Activated CD8-positive, alpha-beta memory T cell treated with anti-CD3 and anti-CD28 coated beads for 4 hours (primary cell): Measurements from ENCODE around the gene CEACAM16.
"Not testable (repeated sequence)": the region's sequence is repeated elsewhere in the genome, so short reads cannot be mapped to it uniquely, and the experiment has no call there.

ENCODE experiments used
- DNase-seq, 2 donors: peaks; one replicate each; pipeline ENCODE4 v3.0.0-alpha.2; 2020; ENCODE audit warnings: low read depth in 2 of 2

Gene CEACAM16

GRCh38 chr19:44703336-44704078, 4.6 kb downstream of the CEACAM16 start:
- no peak for DNase-seq

- no peak for DNase-seq
Measured at GRCh38 chr19:44704982-44705381, 6.0 kb downstream of the CEACAM16 start.

GRCh38 chr19:44705502-44706010, 6.6 kb downstream of the CEACAM16 start:
- DNase-seq = no peak

GRCh38 chr19:44706506-44707236, 7.7 kb downstream of the CEACAM16 start:
- DNase-seq = no peak

DNA sequence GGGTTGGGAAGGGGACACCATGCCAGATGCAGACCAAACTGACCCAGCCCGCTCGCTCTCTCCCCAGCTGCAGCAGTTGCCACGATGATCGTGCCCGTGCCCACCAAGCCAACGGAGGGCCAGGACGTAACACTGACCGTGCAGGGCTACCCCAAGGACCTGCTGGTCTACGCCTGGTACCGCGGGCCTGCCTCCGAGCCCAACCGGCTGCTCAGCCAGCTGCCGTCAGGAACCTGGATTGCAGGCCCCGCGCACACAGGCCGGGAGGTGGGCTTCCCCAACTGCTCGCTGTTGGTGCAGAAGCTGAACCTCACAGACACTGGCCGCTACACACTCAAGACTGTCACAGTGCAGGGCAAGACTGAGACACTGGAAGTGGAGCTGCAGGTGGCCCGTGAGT, 8.8 kb downstream of the CEACAM16 start:
- no peak for DNase-seq

- DNase-seq = no peak
Measured at GRCh38 chr19:44708940-44709339, 10.0 kb downstream of the CEACAM16 start.

DNA sequence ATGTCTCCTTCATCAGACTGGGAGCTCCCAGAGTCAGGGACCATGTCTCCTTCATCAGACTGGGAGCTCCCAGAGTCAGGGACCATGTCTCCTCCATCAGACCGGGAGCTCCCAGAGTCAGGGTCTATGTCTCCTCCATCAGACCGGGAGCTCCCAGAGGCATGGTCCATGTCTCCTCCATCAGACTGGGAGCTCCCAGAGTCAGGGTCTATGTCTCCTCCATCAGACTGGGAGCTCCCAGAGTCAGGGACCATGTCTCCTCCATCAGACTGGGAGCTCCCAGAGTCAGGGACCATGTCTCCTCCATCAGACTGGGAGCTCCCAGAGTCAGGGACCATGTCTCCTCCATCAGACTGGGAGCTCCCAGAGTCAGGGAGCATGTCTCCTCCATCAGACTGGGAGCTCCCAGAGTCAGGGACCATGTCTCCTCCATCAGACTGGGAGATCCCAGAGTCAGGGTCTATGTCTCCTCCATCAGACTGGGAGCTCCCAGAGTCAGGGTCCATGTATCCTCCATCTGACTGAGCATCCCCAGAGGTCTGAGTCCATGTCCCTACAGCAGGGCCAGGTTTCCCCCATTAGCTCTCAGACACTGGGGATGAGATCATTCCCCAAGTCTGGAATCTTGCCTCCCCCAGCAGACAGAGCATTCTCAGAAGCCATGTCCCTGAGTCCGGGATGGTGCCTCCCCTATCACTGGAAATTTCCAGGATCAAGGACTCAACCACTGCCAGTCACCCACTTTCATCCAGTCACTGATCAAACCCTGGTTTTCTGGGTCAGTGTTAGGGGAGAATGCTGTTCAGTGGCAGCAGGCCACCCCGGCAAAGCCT, 10.7 kb downstream of the CEACAM16 start:
- DNase-seq = not testable (repeated sequence)

GRCh38 chr19:44710483-44710882, 11.5 kb downstream of the CEACAM16 start:
- no peak for DNase-seq

DNA sequence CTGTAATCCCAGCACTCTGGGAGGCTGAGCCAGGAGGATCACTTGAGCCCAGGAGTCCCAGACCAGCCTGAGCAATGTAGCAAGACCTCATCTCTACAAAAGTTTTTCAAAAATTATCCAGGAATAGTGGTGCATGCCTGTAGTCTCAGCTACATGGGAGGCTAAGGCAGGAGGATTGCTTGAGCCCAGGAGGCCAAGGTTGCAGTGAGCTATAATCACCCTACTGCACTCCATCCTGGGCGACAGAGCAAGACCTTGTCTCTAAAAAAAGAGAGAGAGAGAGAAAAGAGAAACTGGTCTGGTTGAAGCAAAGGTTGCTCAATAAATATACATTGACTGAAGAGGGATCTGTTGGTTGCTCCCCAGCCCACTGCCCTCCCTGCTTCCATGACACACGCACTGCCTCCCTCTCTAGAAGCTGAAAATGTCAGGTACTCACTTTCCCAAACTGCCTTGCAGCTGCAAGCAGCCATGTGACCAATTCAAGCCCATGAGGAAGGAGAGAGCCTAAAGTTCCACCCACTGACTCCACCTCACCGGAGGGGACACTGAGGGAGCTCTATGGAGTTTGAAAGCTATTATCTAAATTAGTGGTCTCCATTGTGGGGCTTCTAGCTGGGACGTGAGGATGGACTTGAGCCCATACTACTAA, 14.0 kb downstream of the CEACAM16 start:
- DNase-seq = no peak

DNA sequence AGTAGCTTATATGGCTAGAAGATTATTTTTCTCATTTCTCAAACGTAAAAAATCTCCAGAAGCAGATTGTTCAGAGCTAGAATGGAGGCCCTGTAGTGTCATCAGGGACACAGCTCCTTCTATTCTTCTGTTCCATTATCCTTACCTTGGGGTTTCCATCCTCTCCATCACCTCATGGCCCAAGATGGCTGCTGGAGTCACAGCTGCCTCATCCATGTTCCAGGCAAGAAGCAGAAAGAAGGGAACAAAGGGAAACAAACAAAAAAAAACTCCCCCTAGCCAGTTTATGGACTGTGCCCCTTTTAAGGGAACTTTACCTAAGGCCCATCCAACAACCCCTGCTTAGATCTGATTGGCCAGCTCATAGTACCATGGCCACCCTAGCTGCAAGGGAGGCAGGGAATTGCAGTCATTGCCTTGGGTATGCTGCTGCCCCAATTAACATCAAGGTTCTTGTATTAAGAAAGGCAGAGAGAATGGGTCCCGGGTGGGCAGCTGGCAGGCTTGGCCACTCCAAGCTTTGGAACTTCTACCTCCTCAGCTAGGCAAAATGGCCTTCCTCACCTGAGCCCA, 15.7 kb downstream of the CEACAM16 start:
- DNase-seq = no peak

DNA sequence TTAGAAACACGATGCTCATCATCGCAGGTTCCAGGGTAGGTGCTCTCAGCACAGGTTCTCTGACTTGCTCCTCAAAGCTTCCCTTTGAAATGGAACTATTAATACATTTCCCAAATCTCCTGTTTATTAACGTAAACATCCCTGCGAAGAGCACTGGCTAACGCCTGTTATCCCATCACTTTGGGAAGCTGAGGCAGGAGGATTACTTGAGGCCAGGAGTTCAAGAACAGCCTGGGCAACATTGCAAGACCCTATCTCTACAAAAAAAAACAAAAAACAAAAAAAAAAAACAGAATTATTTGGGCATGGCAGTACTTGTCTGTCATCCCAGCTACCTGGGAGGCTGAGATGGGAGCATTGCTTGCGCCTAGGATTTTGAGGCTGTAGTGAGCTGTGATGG, 18.7 kb downstream of the CEACAM16 start:
- DNase-seq = no peak

GRCh38 chr19:44718441-44719261, 19.7 kb downstream of the CEACAM16 start:
- no peak for DNase-seq

- no peak for DNase-seq
Measured at GRCh38 chr19:44719262-44719701, 20.3 kb downstream of the CEACAM16 start.

DNA sequence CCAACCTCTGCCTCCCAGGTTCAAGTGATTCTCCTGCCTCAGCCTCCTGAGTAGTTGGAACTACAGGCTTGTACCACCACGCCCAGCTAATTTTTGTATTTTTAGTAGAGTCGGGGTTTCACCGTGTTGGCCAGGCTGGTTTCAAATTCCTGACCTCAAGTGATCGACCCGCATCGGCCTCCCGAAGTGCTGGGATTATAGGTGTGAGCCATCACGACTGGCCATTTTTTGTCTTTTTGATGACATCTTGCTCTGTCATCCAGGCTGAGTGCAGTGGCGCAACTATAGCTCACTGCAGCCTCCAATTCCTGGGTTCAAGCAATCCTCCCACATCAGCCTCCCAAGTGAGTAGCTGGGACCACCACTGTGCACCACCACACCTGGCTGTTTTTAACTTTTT, 21.4 kb downstream of the CEACAM16 start:
- not testable (repeated sequence) for DNase-seq

GRCh38 chr19:44720945-44721344, 22.0 kb downstream of the CEACAM16 start:
- no peak for DNase-seq

GRCh38 chr19:44721369-44721768, 22.4 kb downstream of the CEACAM16 start:
- DNase-seq = not testable (repeated sequence)

DNA sequence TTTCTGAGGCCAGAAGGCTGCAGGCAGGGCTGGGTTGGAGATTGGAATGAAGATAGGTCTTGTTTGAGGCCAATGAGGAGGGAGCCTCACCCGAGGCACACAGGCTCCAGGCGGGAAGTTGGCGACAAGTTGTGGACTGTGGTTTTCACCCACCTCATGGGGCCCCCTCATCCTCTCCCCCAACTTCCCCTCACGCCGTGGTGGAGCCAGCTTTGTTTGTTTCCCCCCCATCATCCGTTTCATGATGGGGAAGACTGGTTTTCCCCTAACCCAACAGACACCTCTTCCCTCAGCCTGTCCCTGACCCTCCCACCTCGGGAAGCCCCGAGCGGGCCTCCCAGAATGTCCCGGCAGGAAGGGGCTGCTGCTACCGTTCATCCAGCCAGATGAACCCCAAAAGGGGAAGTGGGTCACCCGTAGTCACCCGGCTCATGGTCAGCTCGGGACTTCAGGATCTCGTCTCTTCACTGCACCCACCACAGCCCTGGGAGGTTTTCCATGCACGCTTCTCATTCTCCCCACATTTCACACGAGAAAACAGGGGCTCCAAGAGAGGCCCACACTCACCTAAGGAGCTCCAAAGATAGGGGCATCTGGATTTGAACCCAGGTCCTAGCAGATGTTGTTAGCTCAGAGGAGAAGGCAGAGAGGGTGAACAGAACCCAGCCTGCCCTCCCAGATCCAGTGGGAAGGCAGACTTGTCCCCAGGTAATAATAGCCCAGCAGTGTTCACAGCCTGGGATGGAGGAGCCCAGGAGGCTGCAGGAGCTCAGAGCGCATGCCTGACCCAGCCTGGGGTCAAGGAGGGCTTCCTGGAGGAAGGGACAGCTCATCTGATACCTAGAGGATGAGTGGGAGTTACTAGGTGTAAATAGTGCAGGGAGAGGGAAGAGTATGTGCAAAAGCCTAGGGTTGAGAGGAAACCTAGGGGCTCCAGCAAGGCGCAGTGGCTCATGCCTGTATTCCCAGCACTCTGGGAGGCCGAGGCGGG, 23.5 kb downstream of the CEACAM16 start:
- no peak for DNase-seq

DNA sequence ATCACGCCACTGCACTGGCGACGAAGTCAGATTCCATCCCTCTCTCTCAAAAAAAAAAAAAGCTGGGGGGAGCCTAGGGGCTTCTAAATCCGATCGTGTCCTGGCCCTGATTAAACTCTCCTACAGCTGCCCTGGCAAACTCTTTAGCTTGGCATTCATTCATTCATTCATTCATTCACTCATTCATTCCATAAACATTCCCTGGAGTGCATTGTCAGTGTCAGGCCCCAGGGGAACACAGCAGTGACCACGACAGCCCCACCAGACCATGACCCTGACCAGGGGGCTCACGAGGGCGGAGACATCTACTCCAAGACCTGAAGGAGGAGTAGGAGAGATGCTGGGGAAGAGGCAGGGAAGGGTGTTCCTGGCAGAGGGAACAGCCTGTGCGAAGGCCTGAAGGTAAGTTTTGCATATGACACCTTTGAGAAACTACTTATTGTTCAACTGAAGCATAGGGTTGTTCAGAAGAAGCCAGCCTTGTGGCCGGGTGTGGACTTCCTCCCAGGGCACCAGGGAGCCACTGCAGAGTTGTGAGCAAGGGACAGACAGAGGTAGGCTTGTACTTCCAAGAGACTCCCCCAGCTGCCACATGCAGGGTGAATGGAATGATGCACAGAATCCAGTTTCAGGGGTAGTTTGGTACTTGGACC, 24.5 kb downstream of the CEACAM16 start:
- DNase-seq = no peak

DNA sequence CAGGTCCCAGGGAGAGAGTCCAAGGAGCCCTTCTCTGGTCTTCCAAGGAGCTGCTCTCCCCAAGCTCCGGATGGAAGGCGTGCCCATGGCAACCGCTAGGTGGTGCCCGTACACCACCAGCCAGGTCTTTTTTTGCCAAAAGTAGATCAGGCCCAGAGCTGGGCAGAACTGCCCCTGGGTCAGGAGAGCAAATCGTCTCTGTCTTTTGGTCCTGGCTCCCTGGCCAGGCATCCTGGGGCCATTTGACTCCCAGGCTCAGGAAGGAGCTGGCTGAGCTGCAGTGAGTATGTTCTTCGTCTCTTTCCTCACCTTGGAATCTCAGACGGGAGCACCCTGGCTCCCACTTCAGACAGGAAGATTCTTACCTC, 25.0 kb downstream of the CEACAM16 start:
- DNase-seq = peak; percentile 58 to 61
